Embryonic facial prominence (tissue), 1 donor: Measurements from ENCODE around the gene TFDP3.

Experiments
- DNase-seq: peaks from one replicate; pipeline ENCODE4 v3.0.0-alpha.2; 2016; ENCODE audit errors: extremely low spot score

Gene TFDP3

GRCh38 chrX:133218329-133218728, at the start of gene TFDP3:
Gene TFDP3 (minus strand): TSS chrX:133218354. CDS start chrX:133218259, 95 bp downstream.
- DNase-seq: no peak

- DNase-seq: no peak
Measured at GRCh38 chrX:133267621-133268020, 49.5 kb upstream of the TFDP3 start.

GRCh38 chrX:133265331-133265730, 47.2 kb upstream of the TFDP3 start:
- DNase-seq: no peak

GRCh38 chrX:133258481-133258880, 40.3 kb upstream of the TFDP3 start:
- no peak for DNase-seq

GRCh38 chrX:133254666-133255065, 36.5 kb upstream of the TFDP3 start:
- DNase-seq: no peak

GRCh38 chrX:133251204-133251603, 33.0 kb upstream of the TFDP3 start:
- no peak for DNase-seq

GRCh38 chrX:133250184-133251100, 32.3 kb upstream of the TFDP3 start:
- DNase-seq: no peak

- DNase-seq: no peak
Measured at GRCh38 chrX:133249266-133250058, 31.3 kb upstream of the TFDP3 start.

GRCh38 chrX:133248177-133248576, 30.0 kb upstream of the TFDP3 start:
- DNase-seq: no peak

GRCh38 chrX:133246921-133247320, 28.8 kb upstream of the TFDP3 start:
- DNase-seq: no peak

- DNase-seq: no peak
Measured at GRCh38 chrX:133235830-133236229, 17.7 kb upstream of the TFDP3 start.

- no peak for DNase-seq
Measured at GRCh38 chrX:133232331-133232730, 14.2 kb upstream of the TFDP3 start.

GRCh38 chrX:133229361-133229760, 11.2 kb upstream of the TFDP3 start:
- no peak for DNase-seq

- no peak for DNase-seq
Measured at GRCh38 chrX:133215747-133216146, 2.4 kb downstream of the TFDP3 start.

- DNase-seq: no peak
Measured at GRCh38 chrX:133215017-133215416, 3.1 kb downstream of the TFDP3 start.

GRCh38 chrX:133214301-133214700, 3.9 kb downstream of the TFDP3 start:
- DNase-seq: no peak

GRCh38 chrX:133213117-133213516, 5.0 kb downstream of the TFDP3 start:
- no peak for DNase-seq

GRCh38 chrX:133207751-133208150, 10.4 kb downstream of the TFDP3 start:
- DNase-seq: no peak

- DNase-seq: no peak
Measured at GRCh38 chrX:133191739-133192039, 26.5 kb downstream of the TFDP3 start.

- no peak for DNase-seq
Measured at GRCh38 chrX:133190877-133191738, 27.0 kb downstream of the TFDP3 start.

- DNase-seq: no peak
Measured at GRCh38 chrX:133189195-133189594, 29.0 kb downstream of the TFDP3 start.

- no peak for DNase-seq
Measured at GRCh38 chrX:133188631-133189030, 29.5 kb downstream of the TFDP3 start.
